Measurements from ENCODE around the gene CCDC3.

GRCh38 chr10:12940791-12941190, 60.7 kb downstream of the CCDC3 start:
- no peak for TF ChIP-seq POLR2A (IDR thresholded peaks at IDR 0.05)
- TF ChIP-seq CTCF (IDR thresholded peaks at IDR 0.05) = no peak
